ENCODE results near the gene SOX5. TPM values are rescaled to one million over a fixed set of nuclear protein-coding genes. Genes with fewer than 3 reads are reported as not detected.

SOX5 gene
- total and polyA plus RNA-seq, 7 donors: 0.17 to 2.9 (median 0.47) TPM

GRCh38 chr12:23694920-23695319 lies 254.6 kb downstream of the SOX5 start:
- H3K9me3 ChIP-seq: no peaks in the 10 kb centered on the region
- DNase-seq (no peak), ATAC-seq (no peak)
- no peak overlapping the region for H3K27ac ChIP-seq
- H3K4me3 ChIP-seq: no peak overlapping the region
- H3K36me3 ChIP-seq (ENCODE audit: insufficient read depth in 1 of 2, low read depth in 1 of 2): no peaks in the 10 kb centered on the region
- intact Hi-C loops (cut with DNase I): no loop called here
- WGBS, 3 donors: 90 to 97% (median 92%) methylated on average over 2 of the region's 2 CpGs
- H3K27me3 ChIP-seq (ENCODE audit: insufficient read depth in 3 of 3, low read length in 2 of 3): no peaks in the 10 kb centered on the region
- H3K4me1 ChIP-seq: no peaks in the 10 kb centered on the region
- TF ChIP-seq, protein P1, sequence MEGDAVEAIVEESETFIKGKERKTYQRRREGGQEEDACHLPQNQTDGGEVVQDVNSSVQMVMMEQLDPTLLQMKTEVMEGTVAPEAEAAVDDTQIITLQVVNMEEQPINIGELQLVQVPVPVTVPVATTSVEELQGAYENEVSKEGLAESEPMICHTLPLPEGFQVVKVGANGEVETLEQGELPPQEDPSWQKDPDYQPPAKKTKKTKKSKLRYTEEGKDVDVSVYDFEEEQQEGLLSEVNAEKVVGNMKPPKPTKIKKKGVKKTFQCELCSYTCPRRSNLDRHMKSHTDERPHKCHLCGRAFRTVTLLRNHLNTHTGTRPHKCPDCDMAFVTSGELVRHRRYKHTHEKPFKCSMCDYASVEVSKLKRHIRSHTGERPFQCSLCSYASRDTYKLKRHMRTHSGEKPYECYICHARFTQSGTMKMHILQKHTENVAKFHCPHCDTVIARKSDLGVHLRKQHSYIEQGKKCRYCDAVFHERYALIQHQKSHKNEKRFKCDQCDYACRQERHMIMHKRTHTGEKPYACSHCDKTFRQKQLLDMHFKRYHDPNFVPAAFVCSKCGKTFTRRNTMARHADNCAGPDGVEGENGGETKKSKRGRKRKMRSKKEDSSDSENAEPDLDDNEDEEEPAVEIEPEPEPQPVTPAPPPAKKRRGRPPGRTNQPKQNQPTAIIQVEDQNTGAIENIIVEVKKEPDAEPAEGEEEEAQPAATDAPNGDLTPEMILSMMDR (IDR thresholded peaks at IDR 0.05): no peak

GRCh38 chr12:23694307-23694706 lies 255.2 kb downstream of the SOX5 start:
- no peaks in the 10 kb centered on the region for H3K4me1 ChIP-seq
- ATAC-seq (no peak), DNase-seq (no peak)
- H3K4me3 ChIP-seq: no peak overlapping the region
- no peaks in the 10 kb centered on the region for H3K36me3 ChIP-seq (ENCODE audit: insufficient read depth in 1 of 2, low read depth in 1 of 2)
- H3K9me3 ChIP-seq: no peaks in the 10 kb centered on the region
- no peaks in the 10 kb centered on the region for H3K27me3 ChIP-seq (ENCODE audit: insufficient read depth in 3 of 3, low read length in 2 of 3)
- intact Hi-C loops (cut with DNase I): no loop called here
- no peak overlapping the region for H3K27ac ChIP-seq
- TF ChIP-seq, protein P1 (IDR thresholded peaks at IDR 0.05): no peak

DNA sequence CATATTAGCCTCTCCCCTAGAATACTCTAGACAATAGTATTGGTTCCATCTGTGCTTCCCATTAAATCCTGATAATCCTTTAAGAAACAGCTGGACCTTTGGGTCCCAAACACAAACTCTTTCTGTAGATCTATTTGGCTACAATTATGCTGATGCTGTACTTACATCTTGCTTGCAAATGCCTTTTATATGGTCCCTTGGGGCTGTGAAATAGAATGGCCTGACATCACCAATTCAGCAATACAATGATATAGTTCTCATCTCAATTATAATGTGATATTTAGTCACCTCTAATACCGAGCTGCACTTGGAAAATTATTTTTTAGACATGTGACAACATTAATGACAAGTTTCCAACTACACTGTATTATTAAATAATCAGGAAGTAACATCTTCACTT lies 261.5 kb downstream of the SOX5 start:
- 38 to 43% (median 39%) methylated on average over 1 of the region's 1 CpG for WGBS, 3 donors
- intact Hi-C loops (cut with DNase I): no loop called here
- TF ChIP-seq, protein P1 (IDR thresholded peaks at IDR 0.05): no peak

GRCh38 chr12:23686095-23686494 lies 263.4 kb downstream of the SOX5 start:
- Histone ChIP-seq H3K27me3 (ENCODE audit: insufficient read depth in 3 of 3, low read length in 2 of 3) (no peaks in the 10 kb centered on the region), H3K9me3 (peaks cover 1% of the 10 kb centered on the region), H3K4me3 (no peak overlapping the region), H3K27ac (no peak overlapping the region), H3K4me1 (no peaks in the 10 kb centered on the region), H3K36me3 (ENCODE audit: insufficient read depth in 1 of 2, low read depth in 1 of 2) (no peaks in the 10 kb centered on the region)
- ATAC-seq: no peak
- DNase-seq: no peak
- intact Hi-C loops (cut with DNase I): no loop called here
- TF ChIP-seq, protein P1 (IDR thresholded peaks at IDR 0.05): no peak

More for the DNA sequence above, 261.5 kb downstream of the SOX5 start:
- ATAC-seq (no peak), DNase-seq (no peak)
- no peaks in the 10 kb centered on the region for H3K4me1 ChIP-seq
- H3K36me3 ChIP-seq (ENCODE audit: insufficient read depth in 1 of 2, low read depth in 1 of 2): no peaks in the 10 kb centered on the region
- H3K9me3 ChIP-seq: no peaks in the 10 kb centered on the region
- no peak overlapping the region for H3K27ac ChIP-seq
- no peak overlapping the region for H3K4me3 ChIP-seq
- H3K27me3 ChIP-seq (ENCODE audit: insufficient read depth in 3 of 3, low read length in 2 of 3): no peaks in the 10 kb centered on the region

- peaks cover 4% of the 10 kb centered on the region for H3K9me3 ChIP-seq
- WGBS, 3 donors: 84 to 87% (median 86%) methylated on average over 1 of the region's 1 CpG
- intact Hi-C loops (cut with DNase I): no loop called here
- H3K4me1 ChIP-seq: no peaks in the 10 kb centered on the region
- no peak overlapping the region for H3K27ac ChIP-seq
- no peaks in the 10 kb centered on the region for H3K36me3 ChIP-seq (ENCODE audit: insufficient read depth in 1 of 2, low read depth in 1 of 2)
- DNase-seq (no peak), ATAC-seq (no peak)
- TF ChIP-seq, protein P1 (IDR thresholded peaks at IDR 0.05): no peak
- no peak overlapping the region for H3K4me3 ChIP-seq
- H3K27me3 ChIP-seq (ENCODE audit: insufficient read depth in 3 of 3, low read length in 2 of 3): no peaks in the 10 kb centered on the region
Observed at GRCh38 chr12:23684121-23684520, 265.3 kb downstream of the SOX5 start.

All from psoas muscle (tissue), 8 donors.